BLaER1 treated with 17β-estradiol and CSF1 and Interleukin-3, amounts not matched to agents 10 nM and 100 nM (cell line): ENCODE data around the gene SLC25A43.
"Not testable (repeated sequence)": the region's sequence is repeated elsewhere in the genome, so short reads cannot be mapped to it uniquely, and the experiment has no call there.

Source experiments
- H3K27ac ChIP-seq, 11 experiments: shearing (Covaris generic); formaldehyde crosslinking; 2 replicates each; pipeline ENCODE4 v1.8.1; 2022
- H3K27me3 ChIP-seq, 11 experiments: shearing (Covaris generic); formaldehyde crosslinking; 2 replicates each; pipeline ENCODE4 v1.8.1; 2022
- H3K36me3 ChIP-seq, 11 experiments: shearing (Covaris generic); formaldehyde crosslinking; 2 replicates each; pipeline ENCODE4 v1.8.1; 2022
- H3K4me1 ChIP-seq, 10 experiments: shearing (Covaris generic); formaldehyde crosslinking; 2 replicates each; pipeline ENCODE4 v1.8.1; 2022
- H3K4me2 ChIP-seq, 11 experiments: shearing (Covaris generic); formaldehyde crosslinking; 2 replicates each; pipeline ENCODE4 v1.8.1; 2022
- H3K4me3 ChIP-seq, 10 experiments: shearing (Covaris generic); formaldehyde crosslinking; 2 replicates each; pipeline ENCODE4 v1.8.1; 2022
- H3K9ac ChIP-seq, 11 experiments: shearing (Covaris generic); formaldehyde crosslinking; 2 replicates each; pipeline ENCODE4 v1.8.1; 2022
- H3K9me3 ChIP-seq, 11 experiments: shearing (Covaris generic); formaldehyde crosslinking; replicated peaks in 1 of 11; 2 replicates each; pipeline ENCODE4 v1.8.1; 2022
- H4K20me1 ChIP-seq, 11 experiments: shearing (Covaris generic); formaldehyde crosslinking; 2 replicates each; pipeline ENCODE4 v1.8.1; 2022
- Cebpa-rat ChIP-seq, 11 experiments: shearing (Covaris generic); IDR thresholded peaks; 2 replicates each; pipeline ENCODE4 v1.8.1; 2022

SLC25A43 gene

DNA sequence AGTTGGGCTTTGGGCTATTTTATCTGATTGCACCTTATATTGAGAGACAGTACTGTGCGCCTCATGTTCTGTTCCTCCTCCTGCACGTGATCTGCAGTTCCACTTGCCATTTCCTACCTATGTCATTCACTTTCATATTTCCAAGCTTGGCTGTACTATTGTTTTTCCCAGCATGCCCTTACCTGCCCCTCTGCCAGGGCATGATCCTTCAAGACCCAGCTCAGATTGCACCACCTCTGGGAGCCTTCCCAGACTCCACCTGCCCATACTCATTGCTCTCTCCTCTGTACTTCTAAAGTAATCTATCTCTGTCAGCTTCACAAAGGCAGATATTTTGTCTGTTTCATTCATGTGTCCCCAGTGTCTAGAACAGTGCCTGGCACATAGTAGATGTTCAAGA is 80.7 kb downstream of the SLC25A43 start:
- Histone ChIP-seq H3K4me2 (no peak overlapping the region), H3K9ac (no peak overlapping the region), H3K9me3 (no peaks in the 10 kb centered on the region), H4K20me1 (no peaks in the 10 kb centered on the region), H3K27ac (no peak overlapping the region), H3K27me3 (no peaks in the 10 kb centered on the region), H3K4me3 (no peak overlapping the region), H3K4me1 (peaks cover 20 to 36% (median 26%) of the 10 kb centered on the region in 10 experiments), H3K36me3 (no peaks in the 10 kb centered on the region)
- TF ChIP-seq Cebpa-rat (IDR thresholded peaks at IDR 0.05), result no peak

DNA sequence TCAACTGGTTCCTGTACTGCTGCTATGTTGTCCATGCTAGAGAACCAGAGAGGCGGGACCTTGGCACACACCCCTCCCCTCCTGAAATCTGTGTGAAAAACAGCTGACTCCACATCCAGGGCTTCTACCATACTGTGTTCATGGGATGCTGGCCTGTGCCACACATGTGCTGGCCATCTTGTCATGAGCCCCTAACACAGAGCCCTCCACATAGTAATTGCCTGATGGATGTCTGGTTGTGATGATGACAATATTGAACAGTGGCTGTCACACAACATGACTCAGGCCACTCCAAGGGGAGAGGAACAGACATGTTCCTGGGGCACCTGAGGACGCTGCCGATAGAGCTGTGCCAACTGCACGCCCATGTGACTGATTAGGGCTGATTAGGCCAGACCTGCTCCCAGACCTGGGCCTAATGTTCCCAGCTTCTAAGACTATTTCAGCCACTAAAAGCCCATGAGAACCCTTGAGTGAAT is 82.2 kb downstream of the SLC25A43 start:
- Histone ChIP-seq H3K9ac (0 out of 22 replicates have a peak overlapping the region, but pooled peaks of 1 of the 11 experiments have one; percentile 74), H3K4me2 (peak overlapping the region; percentile 40 to 73 (median 66); a peak in 20 of 22 replicates), H4K20me1 (no peaks in the 10 kb centered on the region), H3K27ac (peak overlapping the region in 1 of 11 experiments; percentile 65; a peak in 1 of 22 replicates), H3K27me3 (no peaks in the 10 kb centered on the region), H3K4me3 (no peak overlapping the region), H3K9me3 (no peaks in the 10 kb centered on the region), H3K36me3 (no peaks in the 10 kb centered on the region), H3K4me1 (peaks cover 20 to 35% (median 26%) of the 10 kb centered on the region in 10 experiments)
- no peak for TF ChIP-seq Cebpa-rat (IDR thresholded peaks at IDR 0.05)

DNA sequence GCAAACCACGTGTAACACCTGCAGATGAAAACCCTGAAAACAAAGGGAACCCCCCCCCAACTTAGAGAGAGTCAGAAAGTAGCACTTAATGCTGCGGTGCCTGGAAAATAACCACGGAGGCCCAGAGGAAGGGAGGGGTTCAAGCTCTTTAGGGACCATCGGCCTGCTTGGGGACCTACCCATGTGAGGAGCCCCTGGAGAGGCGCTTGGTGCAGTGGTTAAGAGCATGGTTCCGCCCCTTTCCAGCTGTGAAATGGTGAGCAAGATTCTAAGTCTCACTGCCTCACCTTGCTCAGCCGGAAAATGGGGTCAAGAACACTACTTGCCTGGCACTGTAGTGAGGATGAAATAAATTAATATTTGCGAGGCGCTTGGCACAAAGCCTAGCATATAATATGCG is 82.9 kb downstream of the SLC25A43 start:
- peak overlapping the region in 9 of 10 experiments; percentile 16 to 61 (median 43); a peak in 13 of 20 replicates for H3K4me3 ChIP-seq
- no peaks in the 10 kb centered on the region for H3K9me3 ChIP-seq
- no peaks in the 10 kb centered on the region for H3K27me3 ChIP-seq
- H3K4me2 ChIP-seq, result peak overlapping the region; percentile 40 to 73 (median 66)
- H3K36me3 ChIP-seq, result no peaks in the 10 kb centered on the region
- H3K27ac ChIP-seq, result peak overlapping the region in 10 of 11 experiments; percentile 36 to 70 (median 64); a peak in 19 of 22 replicates
- TF ChIP-seq Cebpa-rat (IDR thresholded peaks at IDR 0.05), result no peak
- H3K9ac ChIP-seq, result peak overlapping the region; percentile 56 to 74 (median 67); a peak in 21 of 22 replicates
- H4K20me1 ChIP-seq, result no peaks in the 10 kb centered on the region
- H3K4me1 ChIP-seq, result peaks cover 17 to 33% (median 25%) of the 10 kb centered on the region in 10 experiments

DNA sequence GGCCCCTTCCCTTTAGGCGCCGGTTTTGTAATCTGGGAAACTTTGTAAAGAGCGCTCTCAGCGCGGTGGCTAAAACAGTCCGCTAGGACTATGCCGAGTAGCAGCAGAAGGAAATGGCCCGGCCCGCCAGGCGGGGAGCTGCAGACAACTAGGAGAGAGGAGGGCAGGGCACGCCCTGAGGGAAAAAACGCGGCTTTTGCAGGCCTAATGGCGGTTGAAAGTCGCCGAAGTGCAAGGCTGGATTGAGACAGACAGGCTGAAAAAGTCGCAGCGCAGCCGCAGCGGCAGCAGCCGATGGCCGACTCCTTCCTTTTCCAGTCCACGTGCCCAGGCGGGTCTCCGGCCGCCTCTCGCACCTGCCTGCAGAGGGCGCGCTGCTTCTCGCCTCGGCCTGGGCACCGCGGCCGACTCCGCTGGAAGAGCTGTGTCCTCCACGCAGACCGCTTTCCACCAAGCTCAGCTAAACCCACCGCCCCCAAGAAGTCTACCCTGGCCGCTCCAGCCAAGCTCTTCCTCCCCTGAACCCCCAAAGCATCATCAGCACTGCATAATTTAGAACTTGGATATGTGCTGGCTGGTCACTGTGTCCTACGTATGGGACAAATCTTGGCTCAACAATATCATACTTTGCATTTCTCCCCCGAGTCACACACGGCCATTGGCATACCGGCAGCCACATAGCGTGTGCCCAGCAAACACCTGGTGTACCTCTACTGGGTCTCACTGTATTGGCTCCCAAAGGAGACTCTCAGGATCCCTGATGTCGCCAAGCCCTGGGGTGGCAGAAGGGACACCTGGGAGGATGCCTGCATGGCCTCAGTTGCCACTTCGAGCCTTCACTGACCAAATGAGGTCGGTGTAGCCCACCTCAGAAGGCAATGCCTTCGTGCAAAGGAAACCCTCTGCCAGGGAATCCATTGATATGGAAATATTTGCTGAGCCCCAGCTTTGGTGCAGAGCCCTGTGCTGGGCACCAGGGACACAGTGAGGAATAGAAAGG is 83.6 kb downstream of the SLC25A43 start:
- Histone ChIP-seq H3K27me3 (no peaks in the 10 kb centered on the region), H3K4me2 (peak overlapping the region; percentile 40 to 73 (median 66)), H3K36me3 (no peaks in the 10 kb centered on the region), H3K27ac (peak overlapping the region in 10 of 11 experiments; percentile 36 to 70 (median 64); a peak in 20 of 22 replicates), H4K20me1 (no peaks in the 10 kb centered on the region), H3K4me1 (peaks cover 16 to 25% (median 20%) of the 10 kb centered on the region in 10 experiments), H3K9me3 (no peaks in the 10 kb centered on the region), H3K9ac (peak overlapping the region; percentile 56 to 74 (median 67); a peak in 21 of 22 replicates), H3K4me3 (peak overlapping the region in 9 of 10 experiments; percentile 16 to 61 (median 43); a peak in 14 of 20 replicates)
- no peak for TF ChIP-seq Cebpa-rat (IDR thresholded peaks at IDR 0.05)

DNA sequence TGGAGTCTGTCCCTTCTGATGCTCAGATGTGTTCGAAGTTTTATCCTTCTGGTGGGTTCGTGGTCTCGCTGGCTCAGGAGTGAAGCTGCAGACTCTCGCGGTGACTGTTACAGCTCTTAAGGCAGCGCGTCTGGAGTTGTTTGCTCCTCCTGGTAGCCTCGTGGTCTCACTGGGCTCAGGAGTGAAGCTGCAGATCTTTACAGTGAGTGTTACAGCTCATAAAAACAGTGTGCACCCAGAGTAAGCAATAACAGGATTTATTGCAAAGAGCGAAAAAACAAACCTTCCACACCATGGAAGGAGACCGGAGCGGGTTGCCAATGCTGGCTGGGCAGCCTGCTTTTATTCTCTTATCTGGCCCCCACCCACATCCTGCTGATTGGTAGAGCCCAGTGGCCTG is 87.6 kb downstream of the SLC25A43 start:
- peaks cover 4 to 8% (median 6%) of the 10 kb centered on the region in 10 experiments; a peak in 19 of 20 replicates for H3K4me1 ChIP-seq
- H3K4me2 ChIP-seq, result no peak overlapping the region
- H3K27ac ChIP-seq, result no peak overlapping the region
- H4K20me1 ChIP-seq, result no peaks in the 10 kb centered on the region
- H3K27me3 ChIP-seq, result no peaks in the 10 kb centered on the region
- no peak overlapping the region for H3K9ac ChIP-seq
- no peaks in the 10 kb centered on the region for H3K9me3 ChIP-seq
- H3K4me3 ChIP-seq, result no peak overlapping the region
- no peaks in the 10 kb centered on the region for H3K36me3 ChIP-seq
- TF ChIP-seq Cebpa-rat (IDR thresholded peaks at IDR 0.05), result no peak

DNA sequence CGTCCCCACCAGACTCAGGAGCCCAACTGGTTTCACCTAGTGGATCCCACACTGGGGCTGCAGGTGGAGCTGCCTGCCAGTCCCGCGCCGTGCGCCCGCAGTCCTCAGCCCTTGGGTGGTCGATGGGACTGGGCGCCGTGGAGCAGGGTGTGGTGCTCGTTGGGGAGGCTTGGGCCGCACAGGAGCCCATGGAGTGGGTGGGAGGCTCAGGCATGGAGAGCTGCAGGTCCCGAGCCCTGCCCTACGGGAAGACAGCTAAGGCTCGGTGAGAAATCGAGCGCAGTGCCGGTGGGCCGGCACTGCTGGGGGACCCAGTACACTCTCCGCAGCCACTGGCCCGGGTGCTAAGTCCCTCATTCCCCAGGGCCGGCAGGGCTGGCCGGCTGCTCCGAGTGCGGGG is 88.6 kb downstream of the SLC25A43 start:
- H3K27ac ChIP-seq, H3K4me2 ChIP-seq, H3K36me3 ChIP-seq, H3K4me1 ChIP-seq, H4K20me1 ChIP-seq, H3K27me3 ChIP-seq, H3K9ac ChIP-seq, H3K9me3 ChIP-seq, H3K4me3 ChIP-seq: not testable (repeated sequence)

DNA sequence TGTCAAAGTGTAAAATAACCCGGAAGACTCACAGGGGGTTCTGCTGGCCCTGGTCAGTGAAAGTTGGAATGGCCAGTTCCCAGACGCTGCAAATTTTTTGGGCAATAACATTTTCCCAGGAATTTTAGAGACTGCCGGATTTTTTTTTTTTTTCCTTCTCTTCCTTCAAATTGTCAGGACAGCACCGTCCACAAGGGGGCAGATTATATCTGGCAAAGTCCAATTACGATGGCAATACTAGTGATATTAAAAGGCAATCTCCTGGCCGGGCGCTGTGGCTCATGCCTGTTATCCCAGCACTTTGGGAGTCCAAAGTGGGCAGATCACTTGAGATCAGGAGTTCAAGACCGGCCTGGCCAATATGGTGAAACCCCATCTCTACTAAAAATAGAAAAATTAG is 89.6 kb downstream of the SLC25A43 start:
- no peak overlapping the region for H3K9ac ChIP-seq
- no peak overlapping the region for H3K4me3 ChIP-seq
- H3K4me2 ChIP-seq, result no peak overlapping the region
- TF ChIP-seq Cebpa-rat (IDR thresholded peaks at IDR 0.05), result no peak
- no peaks in the 10 kb centered on the region for H3K36me3 ChIP-seq
- no peaks in the 10 kb centered on the region for H3K27me3 ChIP-seq
- H4K20me1 ChIP-seq, result no peaks in the 10 kb centered on the region
- H3K4me1 ChIP-seq, result no peaks in the 10 kb centered on the region
- H3K9me3 ChIP-seq, result no peaks in the 10 kb centered on the region
- H3K27ac ChIP-seq, result no peak overlapping the region

DNA sequence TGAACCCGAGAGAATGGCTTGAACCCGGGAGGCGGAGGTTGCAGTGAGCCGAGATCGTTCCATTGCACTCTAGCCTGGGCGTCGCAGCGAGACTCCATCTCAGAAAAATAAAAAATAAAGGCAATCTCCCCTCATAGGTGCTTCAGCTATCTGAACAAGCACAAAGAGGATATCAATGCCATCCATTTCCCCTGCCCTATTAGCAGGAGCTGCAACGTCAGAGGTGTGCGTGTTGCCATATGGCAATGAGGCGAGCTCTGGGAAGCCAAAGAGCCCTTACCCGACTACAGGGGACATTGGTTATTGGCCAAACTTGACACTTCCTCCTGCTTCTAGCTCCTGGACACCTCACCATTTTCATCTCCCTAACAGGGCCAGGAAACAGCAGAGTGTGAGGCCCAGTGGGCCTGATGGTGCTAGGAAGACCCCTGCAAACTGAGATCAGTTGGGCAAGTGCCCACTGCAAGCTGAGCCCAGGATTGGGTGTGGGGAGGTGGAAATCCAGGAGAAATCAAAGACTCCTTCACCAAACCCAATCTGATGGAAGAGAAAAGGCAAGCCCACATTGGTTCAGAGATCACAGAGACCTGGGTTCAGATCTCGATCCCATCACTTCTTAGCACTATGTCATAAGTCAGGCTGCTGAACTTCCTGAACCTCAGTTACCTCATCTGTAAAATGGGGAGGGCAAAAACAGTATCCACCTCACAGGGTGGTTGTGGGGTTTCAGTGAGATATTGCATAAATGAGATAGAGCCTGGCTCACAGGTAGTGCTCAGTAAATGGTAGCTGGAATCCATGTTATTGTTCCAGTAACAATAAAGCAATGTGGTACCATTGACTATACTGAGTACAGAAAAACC is 90.3 kb downstream of the SLC25A43 start:
- Histone ChIP-seq H3K4me1 (no peaks in the 10 kb centered on the region), H3K4me2 (no peak overlapping the region), H3K36me3 (no peaks in the 10 kb centered on the region), H3K9me3 (no peaks in the 10 kb centered on the region), H3K4me3 (no peak overlapping the region), H4K20me1 (no peaks in the 10 kb centered on the region), H3K27ac (no peak overlapping the region), H3K9ac (no peak overlapping the region), H3K27me3 (no peaks in the 10 kb centered on the region)
- no peak for TF ChIP-seq Cebpa-rat (IDR thresholded peaks at IDR 0.05)

DNA sequence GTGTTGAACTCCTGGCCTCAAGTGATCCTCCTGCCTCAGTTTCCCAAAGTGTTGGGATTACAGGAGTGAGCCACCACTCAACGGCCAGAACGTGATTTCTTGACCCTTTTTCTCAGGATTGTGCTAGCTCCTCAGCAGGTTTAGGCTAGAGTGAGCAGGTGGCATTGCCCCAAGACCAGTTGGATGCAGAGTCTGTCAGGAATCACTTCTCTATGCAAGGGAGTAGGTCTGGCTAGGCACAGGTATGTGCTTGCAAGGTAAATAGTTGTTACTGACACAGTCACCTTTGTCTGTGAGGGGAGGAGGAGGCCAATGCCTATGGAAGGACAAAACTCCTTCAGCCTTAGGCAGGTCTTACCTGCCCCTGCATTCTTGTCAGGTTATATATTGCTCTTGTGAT is 93.3 kb downstream of the SLC25A43 start:
- no peak overlapping the region for H3K4me2 ChIP-seq
- H3K9ac ChIP-seq, result no peak overlapping the region
- no peak for TF ChIP-seq Cebpa-rat (IDR thresholded peaks at IDR 0.05)
- no peak overlapping the region for H3K27ac ChIP-seq
- H3K36me3 ChIP-seq, result no peaks in the 10 kb centered on the region
- H3K4me1 ChIP-seq, result peaks cover 0 to 20% (median 18%) of the 10 kb centered on the region in 10 experiments; a peak in 16 of 20 replicates
- no peaks in the 10 kb centered on the region for H3K9me3 ChIP-seq
- H3K27me3 ChIP-seq, result no peaks in the 10 kb centered on the region
- no peak overlapping the region for H3K4me3 ChIP-seq
- no peaks in the 10 kb centered on the region for H4K20me1 ChIP-seq

DNA sequence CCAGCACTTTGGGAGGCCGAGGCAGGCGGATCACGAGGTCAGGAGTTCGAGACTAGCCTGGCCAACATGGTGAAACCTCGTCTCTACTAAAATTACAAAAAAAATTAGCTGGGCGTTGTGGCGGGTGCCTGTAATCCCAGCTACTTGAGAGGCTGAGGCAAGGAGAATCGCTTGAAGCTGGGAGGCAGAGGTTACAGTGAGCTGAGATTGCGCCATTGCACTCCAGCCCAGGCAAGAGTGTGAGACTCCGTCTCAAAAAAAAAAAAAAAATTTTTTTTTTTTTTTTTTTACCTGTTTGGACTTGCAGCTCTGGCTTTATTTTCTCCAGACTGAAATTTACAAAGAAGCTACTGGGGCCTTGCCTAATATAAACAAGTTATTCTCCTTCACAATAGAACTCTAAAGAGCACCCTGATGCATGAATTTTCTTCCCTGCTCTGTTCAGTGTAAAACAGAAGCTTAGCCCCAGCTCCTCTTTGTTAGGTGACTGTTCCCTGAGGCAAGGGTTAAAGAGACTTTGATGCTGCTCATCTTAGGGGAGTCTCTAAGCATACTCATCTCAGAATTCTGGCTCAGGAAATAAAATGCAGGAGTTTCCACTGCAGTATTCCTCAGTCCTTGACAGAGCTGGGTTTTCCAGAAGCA is 94.8 kb downstream of the SLC25A43 start:
- not testable (repeated sequence) for H3K9ac ChIP-seq, H3K27ac ChIP-seq, H3K36me3 ChIP-seq, H4K20me1 ChIP-seq, H3K9me3 ChIP-seq, H3K27me3 ChIP-seq, H3K4me2 ChIP-seq, H3K4me3 ChIP-seq
- peaks cover 0 to 21% (median 19%) of the 10 kb centered on the region in 10 experiments; a peak in 16 of 20 replicates for H3K4me1 ChIP-seq
